ENCODE results near the gene MMP15.

Gene MMP15

DNA sequence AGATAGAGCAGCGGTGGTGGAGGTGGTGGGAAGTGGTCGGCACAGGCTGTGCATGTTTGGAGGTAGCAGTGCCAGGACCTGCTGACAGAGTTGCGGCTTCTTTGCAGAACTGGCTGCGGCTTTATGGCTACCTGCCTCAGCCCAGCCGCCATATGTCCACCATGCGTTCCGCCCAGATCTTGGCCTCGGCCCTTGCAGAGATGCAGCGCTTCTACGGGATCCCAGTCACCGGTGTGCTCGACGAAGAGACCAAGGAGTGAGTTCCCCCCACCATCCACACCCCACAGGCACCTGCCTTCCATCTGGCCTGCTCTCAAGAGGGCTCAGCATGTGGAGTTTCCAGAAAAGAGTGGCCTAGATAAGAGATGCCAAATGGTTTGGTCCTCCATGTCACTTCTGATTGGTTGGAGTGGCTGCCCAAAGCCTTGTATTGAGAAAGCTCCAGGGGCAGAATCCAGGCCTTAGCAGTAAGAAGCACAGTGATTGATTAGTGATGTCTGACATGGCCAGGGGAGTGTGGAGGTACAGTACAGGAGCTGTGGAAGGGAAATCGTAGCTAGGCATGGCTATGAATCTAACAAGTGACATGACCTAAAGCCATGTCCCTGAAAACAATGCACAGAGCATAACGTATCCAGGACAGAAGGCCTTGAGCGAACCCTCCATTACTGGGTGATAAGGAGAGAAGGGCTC lies 12.0 kb downstream of the MMP15 start:
- no peak for DNase-seq

DNA sequence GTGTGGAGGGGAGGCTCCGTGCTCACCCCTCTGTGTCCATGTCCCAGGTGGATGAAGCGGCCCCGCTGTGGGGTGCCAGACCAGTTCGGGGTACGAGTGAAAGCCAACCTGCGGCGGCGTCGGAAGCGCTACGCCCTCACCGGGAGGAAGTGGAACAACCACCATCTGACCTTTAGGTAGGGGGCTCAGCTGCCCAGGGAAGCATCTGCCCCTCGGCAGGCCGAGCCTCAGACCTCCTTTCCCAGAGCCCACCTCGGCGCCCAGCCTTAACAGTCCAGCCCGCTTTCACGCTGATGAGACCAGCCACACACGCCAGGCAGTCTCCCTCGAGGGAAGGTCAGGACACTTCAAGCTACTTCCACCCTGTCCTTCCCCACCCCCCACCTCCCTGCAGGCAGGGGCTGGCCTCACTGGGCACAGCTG lies 12.7 kb downstream of the MMP15 start:
- no peak for DNase-seq

DNA sequence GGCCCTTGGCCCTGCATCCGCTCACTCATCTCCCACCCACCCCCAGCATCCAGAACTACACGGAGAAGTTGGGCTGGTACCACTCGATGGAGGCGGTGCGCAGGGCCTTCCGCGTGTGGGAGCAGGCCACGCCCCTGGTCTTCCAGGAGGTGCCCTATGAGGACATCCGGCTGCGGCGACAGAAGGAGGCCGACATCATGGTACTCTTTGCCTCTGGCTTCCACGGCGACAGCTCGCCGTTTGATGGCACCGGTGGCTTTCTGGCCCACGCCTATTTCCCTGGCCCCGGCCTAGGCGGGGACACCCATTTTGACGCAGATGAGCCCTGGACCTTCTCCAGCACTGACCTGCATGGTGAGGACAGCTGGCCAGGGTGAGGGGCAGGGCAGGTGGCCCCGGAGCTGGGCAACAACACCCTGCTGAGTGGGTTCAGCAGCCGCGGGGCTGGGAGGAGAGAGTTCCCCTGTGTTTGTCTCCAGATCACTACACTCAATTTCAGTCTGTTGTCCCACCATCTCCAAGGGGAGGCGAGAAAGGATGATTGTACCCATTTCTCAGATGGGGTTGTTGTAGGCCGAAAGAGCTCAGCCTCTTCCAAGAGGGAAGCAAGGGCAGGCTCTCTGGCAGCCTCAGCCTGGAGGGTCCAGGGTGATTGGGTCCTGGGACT lies 14.4 kb downstream of the MMP15 start:
- no peak for DNase-seq

DNA sequence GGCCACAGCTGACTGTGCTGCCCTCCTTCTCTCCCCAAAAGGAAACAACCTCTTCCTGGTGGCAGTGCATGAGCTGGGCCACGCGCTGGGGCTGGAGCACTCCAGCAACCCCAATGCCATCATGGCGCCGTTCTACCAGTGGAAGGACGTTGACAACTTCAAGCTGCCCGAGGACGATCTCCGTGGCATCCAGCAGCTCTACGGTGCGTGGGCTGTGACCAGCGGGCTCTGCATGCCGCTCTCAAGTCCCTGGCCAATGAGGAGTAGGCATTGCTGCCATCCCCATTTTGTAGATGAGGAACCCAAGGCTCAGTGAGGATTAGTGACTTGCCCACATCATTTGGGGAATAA lies 14.9 kb downstream of the MMP15 start:
- DNase-seq: no peak

DNA sequence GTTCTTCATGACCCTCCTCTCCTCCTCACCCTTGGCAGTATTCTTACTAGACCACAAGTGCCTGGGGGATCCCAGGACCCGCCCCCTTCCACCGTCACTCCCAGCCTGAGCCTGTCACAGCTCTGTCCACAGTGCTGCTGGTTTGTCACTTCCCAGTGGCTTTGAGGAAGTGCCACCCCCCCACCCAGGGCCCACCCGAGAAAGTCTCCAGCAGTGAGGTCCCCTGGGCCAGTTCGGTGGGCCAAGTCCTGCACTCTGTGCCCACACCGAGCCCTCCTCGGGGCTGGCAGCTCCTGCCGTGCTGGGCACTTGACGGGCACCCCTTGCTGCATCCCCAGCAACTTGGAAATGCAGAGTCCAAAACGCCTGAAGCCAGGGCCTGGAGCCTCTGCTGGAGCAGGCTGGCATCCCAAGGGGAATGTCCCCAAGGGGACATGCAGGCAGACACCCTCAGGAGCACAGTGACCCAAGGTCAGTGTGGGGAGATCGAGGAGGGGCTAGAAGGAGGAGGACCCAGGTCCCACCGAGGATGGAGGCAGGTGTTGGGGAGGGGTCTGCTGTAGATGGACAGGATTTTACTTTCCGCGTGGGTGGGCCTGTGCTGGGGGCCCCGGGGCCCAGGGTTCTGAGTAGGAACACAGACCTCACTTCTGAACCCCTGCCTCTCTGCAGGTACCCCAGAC lies 15.5 kb downstream of the MMP15 start:
- DNase-seq: no peak

DNA sequence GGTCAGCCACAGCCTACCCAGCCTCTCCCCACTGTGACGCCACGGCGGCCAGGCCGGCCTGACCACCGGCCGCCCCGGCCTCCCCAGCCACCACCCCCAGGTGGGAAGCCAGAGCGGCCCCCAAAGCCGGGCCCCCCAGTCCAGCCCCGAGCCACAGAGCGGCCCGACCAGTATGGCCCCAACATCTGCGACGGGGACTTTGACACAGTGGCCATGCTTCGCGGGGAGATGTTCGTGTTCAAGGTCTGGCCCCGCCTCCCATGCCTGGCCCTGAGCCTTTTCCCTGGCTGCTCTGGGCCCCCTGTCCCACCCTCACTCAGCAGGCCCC lies 16.0 kb downstream of the MMP15 start:
- DNase-seq: no peak

DNA sequence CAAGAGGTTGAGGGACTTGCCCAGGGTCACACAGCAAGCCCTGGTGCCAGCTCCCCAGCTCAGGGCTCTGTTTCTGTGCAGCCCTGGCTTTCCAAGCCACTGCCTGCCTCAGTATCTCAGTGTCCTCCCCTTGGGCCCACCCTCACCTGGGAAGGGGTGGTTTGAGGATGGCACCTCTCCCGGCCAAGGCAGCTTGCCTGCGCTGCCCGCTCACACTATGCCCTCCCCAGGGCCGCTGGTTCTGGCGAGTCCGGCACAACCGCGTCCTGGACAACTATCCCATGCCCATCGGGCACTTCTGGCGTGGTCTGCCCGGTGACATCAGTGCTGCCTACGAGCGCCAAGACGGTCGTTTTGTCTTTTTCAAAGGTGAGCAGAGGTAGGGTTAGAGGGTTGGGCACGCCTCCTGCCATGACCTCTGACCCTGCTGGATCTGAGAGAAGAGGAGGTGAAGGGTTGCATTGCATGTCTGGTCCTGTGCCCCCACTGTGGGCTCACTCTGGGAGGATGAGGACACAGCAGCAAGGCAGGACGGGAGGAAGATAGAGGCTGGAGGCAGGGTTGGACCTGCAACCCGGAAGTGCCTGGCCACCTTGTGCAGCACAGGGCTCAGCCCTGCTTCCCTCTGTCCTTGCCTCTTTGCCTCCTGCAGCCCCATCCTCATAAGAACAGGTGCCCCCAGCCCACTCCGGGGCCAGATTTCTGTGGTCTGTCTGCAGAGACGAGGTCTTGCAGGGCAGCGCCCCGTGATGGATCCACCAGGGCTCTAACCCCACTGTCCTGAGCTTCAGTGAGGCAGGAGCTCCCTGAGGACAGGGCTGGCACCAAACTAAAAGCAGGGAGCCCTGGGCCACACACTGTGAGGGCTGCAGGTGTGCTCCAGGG lies 16.7 kb downstream of the MMP15 start:
- no peak for DNase-seq

DNA sequence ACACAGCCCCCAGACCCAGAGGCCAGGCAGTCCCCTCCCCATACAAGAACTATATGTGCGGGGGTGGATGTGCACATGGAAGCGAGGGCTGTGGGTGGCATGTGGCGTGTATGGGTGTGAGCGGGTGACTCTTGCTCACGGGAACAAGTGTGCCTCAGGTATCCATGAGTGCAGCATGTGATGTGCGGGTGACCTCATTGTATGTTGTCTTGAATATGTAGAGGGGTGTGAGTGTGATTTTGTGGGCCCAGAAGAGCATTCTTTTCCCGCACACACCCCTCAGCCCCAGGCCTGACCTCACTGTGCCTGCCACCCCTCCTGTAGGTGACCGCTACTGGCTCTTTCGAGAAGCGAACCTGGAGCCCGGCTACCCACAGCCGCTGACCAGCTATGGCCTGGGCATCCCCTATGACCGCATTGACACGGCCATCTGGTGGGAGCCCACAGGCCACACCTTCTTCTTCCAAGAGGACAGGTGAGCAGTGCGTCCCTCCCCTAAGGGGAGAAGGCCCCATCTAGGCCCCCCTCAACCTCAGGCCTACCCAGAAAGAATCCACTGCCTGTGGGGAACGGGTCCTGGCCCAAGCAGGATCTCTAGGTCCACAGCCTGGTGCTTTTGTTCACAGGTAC lies 17.4 kb downstream of the MMP15 start:
- DNase-seq: no peak

DNA sequence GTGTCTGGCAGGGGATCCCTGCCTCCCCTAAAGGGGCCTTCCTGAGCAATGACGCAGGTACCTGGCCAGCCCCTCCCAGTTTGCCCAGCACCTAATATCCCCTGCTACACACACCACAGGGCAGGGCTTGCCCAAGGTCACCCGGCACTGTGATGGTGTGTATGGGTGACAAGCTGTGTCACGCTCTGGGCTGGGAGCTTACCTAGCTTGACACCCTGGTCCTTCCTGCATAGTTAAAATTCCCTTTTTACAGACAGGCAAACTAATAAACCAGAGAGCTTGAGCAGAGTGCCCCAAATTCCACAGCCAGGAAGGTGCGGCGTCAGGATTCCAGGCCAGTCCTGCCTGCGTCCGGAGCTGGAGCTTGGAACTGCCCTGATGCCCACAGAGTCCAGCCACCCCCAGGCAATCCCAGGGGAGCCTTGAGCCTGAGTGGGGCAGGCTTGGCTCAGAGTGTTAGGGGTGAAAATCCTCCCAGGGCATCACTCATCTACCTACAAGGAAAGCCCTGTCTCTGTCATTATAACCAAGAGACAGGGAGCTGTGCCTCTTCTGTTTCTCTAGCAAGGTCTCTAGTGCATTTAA lies 18.1 kb downstream of the MMP15 start:
- no peak for DNase-seq

DNA sequence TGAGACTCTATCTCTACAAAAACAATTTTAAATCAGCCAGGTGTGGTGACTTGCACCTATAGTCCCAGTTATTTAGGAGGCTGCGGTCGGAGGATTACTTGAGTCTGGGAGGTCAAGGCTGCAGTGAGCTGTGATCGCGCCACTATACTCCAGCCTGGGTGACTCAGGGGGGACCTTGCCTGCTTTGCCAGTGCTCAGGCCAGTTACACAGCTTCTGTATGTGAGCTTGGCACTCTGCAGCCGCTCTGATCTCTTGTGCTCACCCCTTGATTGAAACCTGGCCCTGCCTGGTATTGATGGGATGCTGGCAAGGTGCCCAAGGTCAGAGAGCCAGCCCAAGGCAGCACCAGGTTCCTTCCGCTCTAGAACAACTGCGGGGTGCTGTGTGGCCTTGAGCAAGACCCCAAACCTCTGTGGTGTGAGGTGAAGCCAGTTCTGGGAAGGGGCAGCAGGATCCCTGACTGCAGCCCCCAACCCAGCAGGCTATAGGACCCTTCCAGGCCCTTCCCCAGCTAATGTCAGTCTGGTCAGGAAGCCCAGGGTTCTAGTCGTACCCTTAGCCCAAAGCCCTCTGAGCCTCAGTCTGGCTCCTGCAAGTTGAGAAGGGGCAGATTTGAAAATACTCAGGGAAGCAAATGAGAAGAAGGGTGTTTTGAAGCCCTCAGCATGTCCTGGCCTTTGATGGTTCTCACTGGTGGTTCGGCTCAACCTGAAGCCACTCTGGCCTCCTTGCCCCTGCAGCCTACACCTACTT lies 18.9 kb downstream of the MMP15 start:
- no peak for DNase-seq

DNA sequence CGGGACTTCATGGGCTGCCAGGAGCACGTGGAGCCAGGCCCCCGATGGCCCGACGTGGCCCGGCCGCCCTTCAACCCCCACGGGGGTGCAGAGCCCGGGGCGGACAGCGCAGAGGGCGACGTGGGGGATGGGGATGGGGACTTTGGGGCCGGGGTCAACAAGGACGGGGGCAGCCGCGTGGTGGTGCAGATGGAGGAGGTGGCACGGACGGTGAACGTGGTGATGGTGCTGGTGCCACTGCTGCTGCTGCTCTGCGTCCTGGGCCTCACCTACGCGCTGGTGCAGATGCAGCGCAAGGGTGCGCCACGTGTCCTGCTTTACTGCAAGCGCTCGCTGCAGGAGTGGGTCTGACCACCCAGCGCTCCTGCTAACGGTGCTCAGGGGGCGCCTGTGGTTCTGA lies 19.5 kb downstream of the MMP15 start:
- no peak for DNase-seq

DNA sequence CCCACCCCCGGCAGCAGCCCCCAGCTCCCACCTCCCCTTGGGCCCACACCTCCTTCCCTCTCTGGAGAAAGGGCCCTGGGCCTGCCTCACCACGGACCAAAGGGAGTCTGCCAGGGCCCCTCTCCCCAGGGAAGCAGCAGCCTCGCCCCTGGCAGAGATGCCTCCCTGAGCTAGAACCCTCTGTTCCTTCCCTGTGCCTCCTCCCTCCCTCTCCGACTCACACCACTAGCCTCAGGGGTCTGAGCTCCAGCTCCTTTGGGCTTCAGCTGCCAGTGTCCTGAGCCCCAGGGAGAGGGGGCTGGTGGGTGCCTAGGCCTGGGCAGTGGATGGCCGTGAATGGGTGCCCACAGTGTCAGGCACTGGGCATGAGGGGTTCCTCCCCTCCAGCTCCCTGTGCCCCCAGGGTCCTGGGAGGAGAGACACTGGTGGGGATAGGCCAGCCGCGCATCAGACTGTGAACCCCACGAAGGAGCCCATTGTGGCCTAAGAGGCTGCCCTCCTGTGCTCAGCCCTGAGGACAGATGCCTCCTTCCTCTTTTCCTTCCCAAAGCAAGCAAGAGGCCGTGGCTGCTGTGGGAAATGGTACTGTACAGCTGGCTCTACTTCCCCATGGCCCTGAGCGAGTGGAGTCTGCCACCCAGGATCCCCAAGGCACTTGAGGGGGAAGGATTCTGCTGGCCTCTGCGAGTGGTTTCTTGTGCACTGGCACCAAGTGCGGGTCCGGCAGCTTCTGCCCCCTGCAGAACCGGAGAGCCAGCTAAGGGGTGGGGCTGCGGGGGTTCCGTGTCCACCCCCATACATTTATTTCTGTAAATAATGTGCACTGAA lies 20.7 kb downstream of the MMP15 start:
- DNase-seq: no peak

DNA sequence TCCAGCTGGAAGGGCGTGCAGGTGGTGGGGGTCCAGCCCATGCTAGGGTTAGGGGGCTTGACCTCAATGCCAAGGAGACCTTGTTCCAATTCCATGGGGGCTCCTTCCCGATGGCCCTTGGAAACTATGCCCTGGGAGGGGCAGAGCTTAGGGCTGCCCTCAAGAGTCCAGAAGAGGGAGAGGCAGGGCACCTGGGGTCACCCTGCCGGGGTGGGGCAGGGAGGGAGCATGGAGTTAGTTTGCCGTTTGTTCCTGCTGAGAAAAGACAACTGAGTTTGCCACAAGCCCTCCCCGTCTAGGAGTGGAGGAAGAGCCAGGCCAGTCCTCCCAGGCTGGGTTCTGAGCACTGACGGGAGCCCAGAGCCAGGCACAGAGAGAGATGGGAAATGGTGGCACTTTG lies 21.4 kb downstream of the MMP15 start:
- no peak for DNase-seq

DNA sequence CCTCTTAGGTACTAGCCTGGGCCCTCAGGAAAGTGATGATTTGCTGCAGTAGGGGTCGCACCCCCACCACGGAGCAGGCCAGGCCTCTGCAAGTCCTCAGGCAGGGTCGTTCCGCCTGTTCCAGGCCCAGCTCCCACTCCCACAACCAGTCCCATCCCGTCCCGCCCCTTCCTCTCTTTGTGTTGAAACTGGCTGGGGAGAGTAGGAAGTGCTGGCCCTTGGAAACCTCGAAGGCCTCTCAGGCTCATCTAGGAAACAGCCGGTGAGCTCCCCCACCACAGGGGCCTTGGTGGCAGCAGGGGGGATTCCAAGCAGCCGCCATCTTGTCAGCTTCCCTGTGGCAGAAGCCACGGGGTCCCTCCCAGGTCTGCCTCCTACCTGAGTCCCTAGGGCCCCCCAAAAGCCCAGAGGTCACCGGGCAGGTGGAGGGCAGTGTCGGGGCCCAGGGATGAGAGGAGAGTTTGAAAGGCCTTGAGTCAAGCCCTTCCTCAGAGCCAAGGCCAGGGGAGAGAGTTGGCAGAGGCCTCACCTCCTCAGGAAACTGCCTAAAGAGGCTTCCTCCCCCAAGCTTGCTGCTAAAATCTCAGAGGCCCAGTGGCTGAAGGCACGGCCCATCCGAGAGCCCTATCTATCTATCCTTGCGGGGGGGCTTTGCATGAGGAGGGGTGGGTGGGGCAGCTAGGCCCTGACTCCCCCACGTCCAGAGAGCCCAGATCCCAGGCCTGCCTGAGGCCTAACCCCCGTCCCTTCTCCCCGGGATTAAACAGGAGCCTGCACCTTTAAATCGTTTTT lies 22.2 kb downstream of the MMP15 start:
- DNase-seq: no peak

DNA sequence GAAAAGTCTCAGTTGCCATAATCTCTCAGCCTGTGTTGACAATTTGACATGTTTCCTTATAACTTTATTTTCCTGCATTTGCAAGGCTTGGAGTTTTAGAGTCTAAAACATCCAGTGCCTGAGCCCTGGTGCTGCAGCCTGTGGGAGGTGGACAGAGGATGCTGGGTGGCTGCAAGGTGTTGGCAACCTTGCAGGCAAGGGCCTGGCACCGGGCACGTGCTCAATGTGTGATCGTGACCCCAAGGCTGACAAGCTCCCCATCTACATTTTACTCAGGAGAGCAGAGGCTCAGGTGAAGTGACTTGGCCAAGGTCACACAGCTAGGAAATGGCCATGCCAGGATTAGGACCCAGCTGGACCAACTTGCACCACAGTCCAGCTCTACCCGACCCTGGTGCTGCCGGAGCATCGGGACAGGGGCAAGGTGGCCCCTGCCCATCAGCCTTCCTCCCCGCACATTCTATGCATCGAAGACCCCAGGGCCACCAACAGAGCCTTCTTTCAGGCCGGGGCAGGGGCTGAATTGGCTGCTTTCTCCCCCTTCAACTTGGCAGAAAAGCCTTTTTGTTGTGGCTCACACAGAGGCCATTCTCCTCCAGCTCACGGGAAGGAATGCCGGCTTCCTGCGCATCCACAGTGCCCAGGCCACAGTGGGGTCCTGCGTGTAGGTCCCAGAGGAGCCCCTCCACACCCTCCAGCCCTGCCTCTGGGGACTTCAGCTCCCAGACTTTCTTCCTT lies 23.1 kb downstream of the MMP15 start:
- DNase-seq: no peak

DNA sequence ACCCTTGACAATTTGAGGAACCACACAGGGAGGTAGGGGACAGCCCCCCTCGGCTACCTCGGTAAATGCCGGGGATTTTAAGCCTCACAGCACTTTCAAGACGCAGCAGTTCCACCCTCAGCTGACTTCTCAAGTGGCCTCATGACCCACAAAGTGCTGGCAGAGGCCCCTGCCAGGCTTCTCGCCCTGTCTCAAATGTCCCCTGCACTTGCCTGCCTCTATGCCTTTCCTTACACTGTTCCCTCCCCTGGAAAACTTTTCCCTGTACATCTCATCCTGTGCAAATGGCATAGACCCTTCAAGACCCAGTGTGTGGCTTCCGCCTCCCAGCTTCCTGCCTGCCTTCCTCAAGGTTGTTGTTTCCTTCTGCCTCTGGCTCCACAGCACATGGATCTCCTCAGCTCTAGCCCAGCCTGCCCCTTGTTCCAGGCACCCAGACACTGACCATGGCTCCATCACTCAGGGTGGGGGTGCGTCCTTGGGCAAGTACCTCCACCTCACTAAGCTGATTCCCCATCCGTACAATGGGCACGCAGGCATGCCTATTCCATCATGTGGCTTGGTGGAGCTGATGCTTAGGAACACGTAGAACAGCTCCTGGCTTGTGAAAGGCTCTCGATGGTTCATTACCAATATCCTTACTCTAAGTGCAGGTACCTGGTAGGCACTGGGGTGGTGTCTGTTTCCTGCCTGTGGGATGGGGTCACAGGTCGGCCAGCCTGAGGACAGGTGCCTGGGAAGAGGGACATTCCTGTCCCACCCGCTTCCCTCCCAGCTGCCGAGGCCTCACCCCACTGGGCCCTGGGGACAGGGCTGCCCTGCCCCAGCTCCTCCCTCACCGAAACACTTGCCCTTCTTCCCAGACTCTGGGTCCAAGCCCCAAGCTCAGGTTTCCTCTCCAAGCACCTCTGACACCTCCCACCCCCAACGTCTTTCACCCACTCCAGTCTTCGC lies 24.0 kb downstream of the MMP15 start:
- DNase-seq: no peak

DNA sequence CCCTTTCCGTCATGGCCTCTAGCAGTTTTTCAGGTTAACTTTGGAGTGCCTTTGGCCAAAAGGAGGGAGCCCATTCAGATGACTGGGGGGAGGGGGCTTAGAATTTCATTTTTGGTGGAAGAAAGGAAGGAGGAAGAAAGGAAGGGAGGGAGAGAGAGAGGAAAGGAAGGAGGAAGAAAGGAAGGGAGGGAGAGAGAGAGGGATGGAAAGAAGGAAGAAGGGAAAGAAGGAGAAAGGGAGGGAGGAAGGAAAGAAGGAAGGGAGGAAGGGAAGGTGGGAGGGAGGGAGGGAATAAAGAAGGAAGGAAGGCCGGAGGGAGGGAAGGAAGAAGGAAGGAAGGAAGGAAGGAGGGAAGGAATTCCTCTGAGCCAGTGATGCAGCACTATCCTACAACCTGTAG lies 25.7 kb downstream of the MMP15 start:
- no peak for DNase-seq

Data from NCI-H2081 treated with DMSO at 0.1 percent for 48 hours (cell line).